Gastrocnemius medialis (tissue), 4 donors: ENCODE data around the gene AJAP1.

ENCODE experiments used
- POLR2A ChIP-seq, 2 donors: fragments of 450-650 bp; IDR thresholded peaks; one replicate each; pipeline ENCODE4 v1.6.1; 2017; ENCODE audit warnings: antibody characterized with exemption in 2 of 2, mild to moderate bottlenecking in 2 of 2, moderate library complexity in 2 of 2
- TF ChIP-seq, protein P1 (sequence below), 5 experiments: fragments of 450-650 bp in 3 of 5; fragments of 200-600 bp in 2 of 5; sonication (generic) in 2 of 5; IDR thresholded peaks in 4 of 5; conservative IDR thresholded peaks in 1 of 5; 1 replicate in 4 of 5; 2 replicates in 1 of 5; pipeline ENCODE4 v1.5.1; 2016 to 2019; ENCODE audit warnings: antibody characterized with exemption in 5 of 5, mild to moderate bottlenecking in 3 of 5, moderate library complexity in 3 of 5

- TF ChIP-seq, protein P1, sequence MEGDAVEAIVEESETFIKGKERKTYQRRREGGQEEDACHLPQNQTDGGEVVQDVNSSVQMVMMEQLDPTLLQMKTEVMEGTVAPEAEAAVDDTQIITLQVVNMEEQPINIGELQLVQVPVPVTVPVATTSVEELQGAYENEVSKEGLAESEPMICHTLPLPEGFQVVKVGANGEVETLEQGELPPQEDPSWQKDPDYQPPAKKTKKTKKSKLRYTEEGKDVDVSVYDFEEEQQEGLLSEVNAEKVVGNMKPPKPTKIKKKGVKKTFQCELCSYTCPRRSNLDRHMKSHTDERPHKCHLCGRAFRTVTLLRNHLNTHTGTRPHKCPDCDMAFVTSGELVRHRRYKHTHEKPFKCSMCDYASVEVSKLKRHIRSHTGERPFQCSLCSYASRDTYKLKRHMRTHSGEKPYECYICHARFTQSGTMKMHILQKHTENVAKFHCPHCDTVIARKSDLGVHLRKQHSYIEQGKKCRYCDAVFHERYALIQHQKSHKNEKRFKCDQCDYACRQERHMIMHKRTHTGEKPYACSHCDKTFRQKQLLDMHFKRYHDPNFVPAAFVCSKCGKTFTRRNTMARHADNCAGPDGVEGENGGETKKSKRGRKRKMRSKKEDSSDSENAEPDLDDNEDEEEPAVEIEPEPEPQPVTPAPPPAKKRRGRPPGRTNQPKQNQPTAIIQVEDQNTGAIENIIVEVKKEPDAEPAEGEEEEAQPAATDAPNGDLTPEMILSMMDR (IDR thresholded peaks at IDR 0.05 in 4 of 5, conservative IDR thresholded peaks at IDR 0.05 in 1 of 5), result no peak
- no peak for TF ChIP-seq POLR2A (IDR thresholded peaks at IDR 0.05)
Measured at GRCh38 chr1:4730078-4730477, 75.7 kb downstream of the AJAP1 start.
